Mucosa of descending colon (tissue), 3 donors: ENCODE measurements around the gene PHEX. TPM values are rescaled to one million over a fixed set of nuclear protein-coding genes. Genes with fewer than 3 reads are reported as not detected.

ENCODE experiments used
- ATAC-seq: fragments of 200-7000 bp; cut with Tn5 transposase; one replicate; pipeline ENCODE4 v1.9.1; 2020; ENCODE audit warnings: mild to moderate bottlenecking, moderate library complexity
- DNase-seq, 3 donors: peaks; one replicate each; pipeline ENCODE4 v3.0.0-alpha.2; 2020
- H3K36me3 ChIP-seq: fragments of 200-600 bp; one replicate; pipeline ENCODE4 v1.8.0; 2021; ENCODE audit warnings: low read depth, mild to moderate bottlenecking
- H3K4me1 ChIP-seq: fragments of 200-600 bp; one replicate; pipeline ENCODE4 v1.8.0; 2021; ENCODE audit warnings: low read depth, mild to moderate bottlenecking
- H3K4me3 ChIP-seq: fragments of 200-600 bp; one replicate; pipeline ENCODE4 v1.8.0; 2021; ENCODE audit warnings: mild to moderate bottlenecking
- H3K9me3 ChIP-seq: fragments of 200-600 bp; one replicate; pipeline ENCODE4 v1.8.0; 2021; ENCODE audit warnings: mild to moderate bottlenecking
- CTCF ChIP-seq: fragments of 200-600 bp; IDR thresholded peaks from one replicate; pipeline ENCODE4 v1.8.0; 2022; ENCODE audit warnings: antibody characterized with exemption, mild to moderate bottlenecking
- intact Hi-C, 2 donors: fragments of 100-400 bp; cut with DNase I in 1 of 2; cut with micrococcal nuclease in 1 of 2; formaldehyde crosslinking; loops; one replicate each; pipeline versions ENCODE4 v1.11.0 to v1.11.1; 2022; cut with DNase I, micrococcal nuclease
- total RNA-seq, 3 donors: library from RNA; stranded (reverse); fragmentation: NEBNext Ultra II Directional in 2 of 3; extraction: Animal tissue kit (Norgen Biotek cat#: 25700) in 2 of 3; gene quantifications; one replicate each; pipeline versions ENCODE4 v1.2.1 to v1.2.4, GENCODE V29; 2021 to 2023
- donor health status: DM: no; HTN: no; CAD: no; lungs with moderate emphysema.
- donor health status: DM: no; HTN: no; CAD: no.
- donor health status: DM: no; HTN: yes; CAD: no.

Gene PHEX
- total RNA-seq, 3 donors from 2014 or later: 0.19 TPM; not detected in 1

GRCh38 chrX:22202251-22202650 lies 170.1 kb downstream of the PHEX start:
- no peaks in the 10 kb centered on the region for H3K36me3 ChIP-seq
- no peak for ATAC-seq
- H3K4me1 ChIP-seq: no peaks in the 10 kb centered on the region
- H3K9me3 ChIP-seq: no peaks in the 10 kb centered on the region
- no peak overlapping the region for H3K4me3 ChIP-seq
- intact Hi-C loops: no loop called here
- no peak for DNase-seq
- TF ChIP-seq CTCF: no peak

GRCh38 chrX:22203186-22203585 lies 171.1 kb downstream of the PHEX start:
- ATAC-seq (no peak), DNase-seq (no peak)
- no peak for TF ChIP-seq CTCF
- no peaks in the 10 kb centered on the region for H3K4me1 ChIP-seq
- H3K9me3 ChIP-seq: no peaks in the 10 kb centered on the region
- H3K36me3 ChIP-seq: no peaks in the 10 kb centered on the region
- intact Hi-C loops: no loop called here
- no peak overlapping the region for H3K4me3 ChIP-seq

GRCh38 chrX:22206781-22207180 lies 174.7 kb downstream of the PHEX start:
- H3K9me3 ChIP-seq: no peaks in the 10 kb centered on the region
- H3K4me1 ChIP-seq: no peaks in the 10 kb centered on the region
- TF ChIP-seq CTCF: no peak
- H3K36me3 ChIP-seq: no peaks in the 10 kb centered on the region
- ATAC-seq (no peak), DNase-seq (no peak)
- H3K4me3 ChIP-seq: no peak overlapping the region
- intact Hi-C loops: no loop called here

- no peaks in the 10 kb centered on the region for H3K4me1 ChIP-seq
- DNase-seq (no peak), ATAC-seq (no peak)
- no peaks in the 10 kb centered on the region for H3K36me3 ChIP-seq
- H3K9me3 ChIP-seq: no peaks in the 10 kb centered on the region
- no peak for TF ChIP-seq CTCF
- H3K4me3 ChIP-seq: no peak overlapping the region
- intact Hi-C loops: no loop called here
Measured at GRCh38 chrX:22220941-22221340, 188.8 kb downstream of the PHEX start.

GRCh38 chrX:22234380-22234779 lies 202.3 kb downstream of the PHEX start:
- Histone ChIP-seq H3K4me3 (no peak overlapping the region), H3K9me3 (no peaks in the 10 kb centered on the region), H3K36me3 (no peaks in the 10 kb centered on the region), H3K4me1 (no peaks in the 10 kb centered on the region)
- DNase-seq (peak in 2 of 3 donors; percentile 28), ATAC-seq (no peak)
- no peak for TF ChIP-seq CTCF
- intact Hi-C loops: no loop called here

- DNase-seq (no peak), ATAC-seq (no peak)
- TF ChIP-seq CTCF: no peak
- Histone ChIP-seq H3K9me3 (no peaks in the 10 kb centered on the region), H3K36me3 (no peaks in the 10 kb centered on the region), H3K4me3 (no peak overlapping the region), H3K4me1 (no peaks in the 10 kb centered on the region)
- intact Hi-C loops: no loop called here
Measured at GRCh38 chrX:22237479-22237878, 205.4 kb downstream of the PHEX start.
